Liver (tissue), 9 donors: ENCODE data around the gene ERBB3. TPM values are rescaled to one million over a fixed set of nuclear protein-coding genes. Genes with fewer than 3 reads are reported as not detected.
"Not testable (repeated sequence)": the region's sequence is repeated elsewhere in the genome, so short reads cannot be mapped to it uniquely, and the experiment has no call there.

Experiments used
- DNase-seq: peaks from one replicate; pipeline ENCODE4 v3.0.0-alpha.2; 2017; ENCODE audit warnings: low spot score
- H3K27ac ChIP-seq, 2 donors: one replicate each; pipeline ENCODE4 v1.7.0; 2013; ENCODE audit warnings: inconsistent platforms in 2 of 2, low read length in 2 of 2, control low read depth in 1 of 2, low read depth in 1 of 2, mild to moderate bottlenecking in 1 of 2
- H3K27me3 ChIP-seq, 4 donors: one replicate each; pipeline versions ENCODE4 v1.6.1 to v1.7.0; 2013; ENCODE audit warnings: low read length in 3 of 4, inconsistent platforms in 1 of 4, mild to moderate bottlenecking in 1 of 4, moderate library complexity in 1 of 4; ENCODE audit not compliant: control insufficient read depth in 4 of 4, insufficient read depth in 4 of 4
- H3K36me3 ChIP-seq, 4 donors: one replicate each; pipeline versions ENCODE4 v1.6.1 to v1.7.0; 2013; ENCODE audit warnings: low read length in 3 of 4, mild to moderate bottlenecking in 3 of 4, low read depth in 1 of 4, moderate library complexity in 1 of 4; ENCODE audit not compliant: control insufficient read depth in 4 of 4, insufficient read depth in 3 of 4
- H3K4me1 ChIP-seq, 4 donors: one replicate each; pipeline versions ENCODE4 v1.6.1 to v1.7.0; 2013; ENCODE audit warnings: low read length in 3 of 4, mild to moderate bottlenecking in 3 of 4, moderate library complexity in 1 of 4; ENCODE audit not compliant: control insufficient read depth in 4 of 4, insufficient read depth in 4 of 4
- H3K4me3 ChIP-seq, 3 donors: one replicate each; pipeline versions ENCODE4 v1.6.1 to v1.7.0; 2013; ENCODE audit warnings: low read length in 3 of 3, control low read depth in 1 of 3, low read depth in 1 of 3, mild to moderate bottlenecking in 1 of 3
- H3K9ac ChIP-seq, 2 donors: one replicate each; pipeline ENCODE4 v1.7.0; 2013; ENCODE audit warnings: low read length in 2 of 2, mild to moderate bottlenecking in 2 of 2, moderate library complexity in 2 of 2, control low read depth in 1 of 2, low read depth in 1 of 2
- H3K9me3 ChIP-seq, 4 donors: one replicate each; pipeline versions ENCODE4 v1.6.1 to v1.7.0; 2013; ENCODE audit warnings: low read length in 3 of 4; ENCODE audit not compliant: control insufficient read depth in 4 of 4
- EGR1 ChIP-seq, 2 donors: IDR thresholded peaks; 2 replicates each; pipeline ENCODE4 v1.6.1; 2016 to 2018; ENCODE audit warnings: antibody characterized with exemption in 2 of 2, low read depth in 2 of 2
- FOXA1 ChIP-seq: IDR thresholded peaks from 2 replicates; pipeline ENCODE4 v1.6.1; 2016; ENCODE audit warnings: antibody characterized with exemption
- FOXA2 ChIP-seq: IDR thresholded peaks from 2 replicates; pipeline ENCODE4 v1.6.1; 2016; ENCODE audit warnings: antibody characterized with exemption
- GABPA ChIP-seq, 2 donors: IDR thresholded peaks in 1 of 2; conservative IDR thresholded peaks in 1 of 2; 2 replicates each; pipeline ENCODE4 v1.6.1; 2016; ENCODE audit warnings: antibody characterized with exemption in 2 of 2, mild to moderate bottlenecking in 1 of 2, moderate library complexity in 1 of 2
- HNF4A ChIP-seq, 2 donors: conservative IDR thresholded peaks; 2 replicates each; pipeline ENCODE4 v1.6.1; 2016; ENCODE audit warnings: antibody characterized with exemption in 2 of 2, mild to moderate bottlenecking in 2 of 2
- HNF4G ChIP-seq: IDR thresholded peaks from 2 replicates; pipeline ENCODE4 v1.6.1; 2016; ENCODE audit warnings: antibody characterized with exemption
- JUND ChIP-seq, 2 donors: IDR thresholded peaks; 2 replicates each; pipeline ENCODE4 v1.6.1; 2016; ENCODE audit warnings: antibody characterized with exemption in 2 of 2
- NR2F2 ChIP-seq: IDR thresholded peaks from 2 replicates; pipeline ENCODE4 v1.6.1; 2016; ENCODE audit warnings: antibody characterized with exemption
- RAD21 ChIP-seq, 2 donors: IDR thresholded peaks; 2 replicates each; pipeline ENCODE4 v1.6.1; 2016; ENCODE audit warnings: antibody characterized with exemption in 2 of 2, mild to moderate bottlenecking in 2 of 2
- RXRA ChIP-seq, 2 donors: IDR thresholded peaks; 2 replicates each; pipeline ENCODE4 v1.6.1; 2017 to 2018; ENCODE audit warnings: antibody characterized with exemption in 2 of 2, mild to moderate bottlenecking in 1 of 2
- SP1 ChIP-seq: IDR thresholded peaks from 2 replicates; pipeline ENCODE4 v1.6.1; 2018; ENCODE audit warnings: antibody characterized with exemption, mild to moderate bottlenecking
- TAF1 ChIP-seq: conservative IDR thresholded peaks from 2 replicates; pipeline ENCODE4 v1.6.1; 2016; ENCODE audit warnings: antibody characterized with exemption, mild to moderate bottlenecking
- YY1 ChIP-seq: IDR thresholded peaks from 2 replicates; pipeline ENCODE4 v1.6.1; 2016; ENCODE audit warnings: antibody characterized with exemption, mild to moderate bottlenecking
- WGBS: extraction: QIAGEN DNeasy Blood & Tissue Kit; methylation state at CpG from one replicate; pipeline ENCODE4 v1.1.7; 2013; 5-methylcytosine and 5-hydroxymethylcytosine counted together
- polyA plus RNA-seq, 2 donors: library from polyadenylated mRNA; stranded (reverse) in 1 of 2; unstranded in 1 of 2; fragments of 200-250 nt in 1 of 2; fragments of >200 nt in 1 of 2; fragmentation: Nextera tagmentation in 1 of 2; extraction: Ambion mirVana in 1 of 2; gene quantifications; one replicate each; pipeline versions ENCODE4 v1.2.1 to v1.2.3, GENCODE V29; 2013 to 2015
- total RNA-seq, 2 donors: library from RNA; depleted of rRNA; stranded (reverse); fragments of >200 nt; gene quantifications; one replicate each; pipeline ENCODE4 v1.2.3, GENCODE V29; 2014
- TF ChIP-seq, protein P1 (sequence below): IDR thresholded peaks from 2 replicates; pipeline ENCODE4 v1.6.1; 2016; ENCODE audit warnings: antibody characterized with exemption
- TF ChIP-seq, protein P2 (sequence below): IDR thresholded peaks from 2 replicates; pipeline ENCODE4 v1.6.1; 2016; ENCODE audit warnings: antibody characterized with exemption
- TF ChIP-seq, protein P3 (sequence below): IDR thresholded peaks from 2 replicates; pipeline ENCODE4 v1.6.1; 2016; ENCODE audit warnings: antibody characterized with exemption, mild to moderate bottlenecking
- TF ChIP-seq, protein P4 (sequence below): IDR thresholded peaks from 2 replicates; pipeline ENCODE4 v1.6.1; 2016; ENCODE audit warnings: antibody characterized with exemption
- TF ChIP-seq, protein P5 (sequence below): fragments of 150-350 bp; IDR thresholded peaks from 2 replicates; pipeline ENCODE4 v1.5.1; 2017; ENCODE audit warnings: improper control_type of control experiment, low read depth, low read length; ENCODE audit not compliant: missing input control
- donor health status: healthy.
- donor health status: healthy.
- donor health status: healthy.
- donor health status: healthy.
- donor health status: healthy.

Gene ERBB3
- total and polyA plus RNA-seq, 4 donors: 32.4 to 141 (median 51.6) TPM

DNA sequence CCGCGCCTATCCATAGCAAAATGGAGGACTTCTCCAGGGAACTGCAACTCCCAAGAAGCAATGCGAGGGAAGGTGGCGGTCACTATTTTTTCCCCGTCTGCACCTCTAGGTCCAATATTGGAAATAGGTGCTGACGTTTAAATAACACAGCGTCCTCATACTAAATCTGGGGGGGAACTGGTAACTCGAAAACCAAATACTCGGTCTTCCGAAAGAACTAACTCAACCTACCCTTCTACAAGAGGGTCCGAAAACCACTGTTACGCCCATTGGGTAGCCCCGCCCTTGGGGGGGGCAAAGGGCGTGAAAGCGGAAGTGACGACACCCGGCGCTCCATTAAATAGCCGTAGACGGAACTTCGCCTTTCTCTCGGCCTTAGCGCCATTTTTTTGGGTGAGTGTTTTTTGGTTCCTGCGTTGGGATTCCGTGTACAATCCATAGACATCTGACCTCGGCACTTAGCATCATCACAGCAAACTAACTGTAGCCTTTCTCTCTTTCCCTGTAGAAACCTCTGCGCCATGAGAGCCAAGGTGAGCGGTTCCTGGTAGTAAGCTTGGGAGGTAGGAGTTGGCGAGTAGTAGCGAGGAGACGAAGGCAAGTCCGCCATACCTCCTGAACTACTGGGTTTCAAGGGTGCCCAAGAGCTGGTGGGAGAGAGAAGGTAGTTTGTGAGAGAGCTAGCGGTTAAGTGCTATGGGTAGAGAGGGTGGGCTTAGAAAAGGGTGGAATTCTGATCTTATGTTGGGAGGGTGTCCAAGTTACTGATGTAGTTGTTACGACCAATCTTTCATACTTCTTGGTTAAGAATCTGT is 36.5 kb downstream of the ERBB3 start, which contains the start of gene RPL41:
TSS of gene RPL41 (plus strand) at position 367 of the 815 bp plus-strand sequence.
- peak within 1 kb of the TSS; percentile 49 to 97 (median 95) for H3K4me3 ChIP-seq
- DNase-seq: peak; percentile 98
- H3K27me3 ChIP-seq: no peaks in the 10 kb centered on the region
- peaks cover 22 to 40% (median 30%) of the 10 kb centered on the region in 4 donors for H3K4me1 ChIP-seq
- H3K27ac ChIP-seq: peak within 1 kb of the TSS; percentile 93 to 96
- H3K9me3 ChIP-seq: no peaks in the 10 kb centered on the region
- under 1% methylated on average over 34 of the region's 34 CpGs for WGBS
- peak within 1 kb of the TSS; percentile 69 to 98 for H3K9ac ChIP-seq
- H3K36me3 ChIP-seq: peaks cover 3 to 19% (median 11%) of the 10 kb centered on the region in 4 donors
- TF ChIP-seq YY1 (peak; percentile 98), NR2F2 (peak; percentile 60), SP1 (peak; percentile 69), TAF1 (peak; percentile 92), FOXA1 (peak; percentile 28), HNF4A (conservative IDR thresholded peaks at IDR 0.05) (peak; percentile 52 to 61), RXRA (IDR thresholded peaks at IDR 0.05) (peak; percentile 4 to 35), RAD21 (IDR thresholded peaks at IDR 0.05) (peak in 1 of 2 donors; percentile 33), EGR1 (IDR thresholded peaks at IDR 0.05; ENCODE audit: low read depth in 2 of 2) (peak; percentile 21 to 49), HNF4G (no peak), FOXA2 (no peak), JUND (IDR thresholded peaks at IDR 0.05) (peak; percentile 41 to 55), GABPA (IDR thresholded peaks at IDR 0.05 in 1 of 2, conservative IDR thresholded peaks at IDR 0.05 in 1 of 2) (peak; percentile 96)
- TF ChIP-seq, protein P1, sequence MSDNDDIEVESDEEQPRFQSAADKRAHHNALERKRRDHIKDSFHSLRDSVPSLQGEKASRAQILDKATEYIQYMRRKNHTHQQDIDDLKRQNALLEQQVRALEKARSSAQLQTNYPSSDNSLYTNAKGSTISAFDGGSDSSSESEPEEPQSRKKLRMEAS: peak; percentile 49
- TF ChIP-seq, protein P2, sequence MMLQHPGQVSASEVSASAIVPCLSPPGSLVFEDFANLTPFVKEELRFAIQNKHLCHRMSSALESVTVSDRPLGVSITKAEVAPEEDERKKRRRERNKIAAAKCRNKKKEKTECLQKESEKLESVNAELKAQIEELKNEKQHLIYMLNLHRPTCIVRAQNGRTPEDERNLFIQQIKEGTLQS: peak; percentile 66
- TF ChIP-seq, protein P3, sequence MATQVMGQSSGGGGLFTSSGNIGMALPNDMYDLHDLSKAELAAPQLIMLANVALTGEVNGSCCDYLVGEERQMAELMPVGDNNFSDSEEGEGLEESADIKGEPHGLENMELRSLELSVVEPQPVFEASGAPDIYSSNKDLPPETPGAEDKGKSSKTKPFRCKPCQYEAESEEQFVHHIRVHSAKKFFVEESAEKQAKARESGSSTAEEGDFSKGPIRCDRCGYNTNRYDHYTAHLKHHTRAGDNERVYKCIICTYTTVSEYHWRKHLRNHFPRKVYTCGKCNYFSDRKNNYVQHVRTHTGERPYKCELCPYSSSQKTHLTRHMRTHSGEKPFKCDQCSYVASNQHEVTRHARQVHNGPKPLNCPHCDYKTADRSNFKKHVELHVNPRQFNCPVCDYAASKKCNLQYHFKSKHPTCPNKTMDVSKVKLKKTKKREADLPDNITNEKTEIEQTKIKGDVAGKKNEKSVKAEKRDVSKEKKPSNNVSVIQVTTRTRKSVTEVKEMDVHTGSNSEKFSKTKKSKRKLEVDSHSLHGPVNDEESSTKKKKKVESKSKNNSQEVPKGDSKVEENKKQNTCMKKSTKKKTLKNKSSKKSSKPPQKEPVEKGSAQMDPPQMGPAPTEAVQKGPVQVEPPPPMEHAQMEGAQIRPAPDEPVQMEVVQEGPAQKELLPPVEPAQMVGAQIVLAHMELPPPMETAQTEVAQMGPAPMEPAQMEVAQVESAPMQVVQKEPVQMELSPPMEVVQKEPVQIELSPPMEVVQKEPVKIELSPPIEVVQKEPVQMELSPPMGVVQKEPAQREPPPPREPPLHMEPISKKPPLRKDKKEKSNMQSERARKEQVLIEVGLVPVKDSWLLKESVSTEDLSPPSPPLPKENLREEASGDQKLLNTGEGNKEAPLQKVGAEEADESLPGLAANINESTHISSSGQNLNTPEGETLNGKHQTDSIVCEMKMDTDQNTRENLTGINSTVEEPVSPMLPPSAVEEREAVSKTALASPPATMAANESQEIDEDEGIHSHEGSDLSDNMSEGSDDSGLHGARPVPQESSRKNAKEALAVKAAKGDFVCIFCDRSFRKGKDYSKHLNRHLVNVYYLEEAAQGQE: peak; percentile 95
- TF ChIP-seq, protein P4, sequence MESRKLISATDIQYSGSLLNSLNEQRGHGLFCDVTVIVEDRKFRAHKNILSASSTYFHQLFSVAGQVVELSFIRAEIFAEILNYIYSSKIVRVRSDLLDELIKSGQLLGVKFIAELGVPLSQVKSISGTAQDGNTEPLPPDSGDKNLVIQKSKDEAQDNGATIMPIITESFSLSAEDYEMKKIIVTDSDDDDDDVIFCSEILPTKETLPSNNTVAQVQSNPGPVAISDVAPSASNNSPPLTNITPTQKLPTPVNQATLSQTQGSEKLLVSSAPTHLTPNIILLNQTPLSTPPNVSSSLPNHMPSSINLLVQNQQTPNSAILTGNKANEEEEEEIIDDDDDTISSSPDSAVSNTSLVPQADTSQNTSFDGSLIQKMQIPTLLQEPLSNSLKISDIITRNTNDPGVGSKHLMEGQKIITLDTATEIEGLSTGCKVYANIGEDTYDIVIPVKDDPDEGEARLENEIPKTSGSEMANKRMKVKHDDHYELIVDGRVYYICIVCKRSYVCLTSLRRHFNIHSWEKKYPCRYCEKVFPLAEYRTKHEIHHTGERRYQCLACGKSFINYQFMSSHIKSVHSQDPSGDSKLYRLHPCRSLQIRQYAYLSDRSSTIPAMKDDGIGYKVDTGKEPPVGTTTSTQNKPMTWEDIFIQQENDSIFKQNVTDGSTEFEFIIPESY: peak; percentile 49
- TF ChIP-seq, protein P5, sequence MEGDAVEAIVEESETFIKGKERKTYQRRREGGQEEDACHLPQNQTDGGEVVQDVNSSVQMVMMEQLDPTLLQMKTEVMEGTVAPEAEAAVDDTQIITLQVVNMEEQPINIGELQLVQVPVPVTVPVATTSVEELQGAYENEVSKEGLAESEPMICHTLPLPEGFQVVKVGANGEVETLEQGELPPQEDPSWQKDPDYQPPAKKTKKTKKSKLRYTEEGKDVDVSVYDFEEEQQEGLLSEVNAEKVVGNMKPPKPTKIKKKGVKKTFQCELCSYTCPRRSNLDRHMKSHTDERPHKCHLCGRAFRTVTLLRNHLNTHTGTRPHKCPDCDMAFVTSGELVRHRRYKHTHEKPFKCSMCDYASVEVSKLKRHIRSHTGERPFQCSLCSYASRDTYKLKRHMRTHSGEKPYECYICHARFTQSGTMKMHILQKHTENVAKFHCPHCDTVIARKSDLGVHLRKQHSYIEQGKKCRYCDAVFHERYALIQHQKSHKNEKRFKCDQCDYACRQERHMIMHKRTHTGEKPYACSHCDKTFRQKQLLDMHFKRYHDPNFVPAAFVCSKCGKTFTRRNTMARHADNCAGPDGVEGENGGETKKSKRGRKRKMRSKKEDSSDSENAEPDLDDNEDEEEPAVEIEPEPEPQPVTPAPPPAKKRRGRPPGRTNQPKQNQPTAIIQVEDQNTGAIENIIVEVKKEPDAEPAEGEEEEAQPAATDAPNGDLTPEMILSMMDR: no peak

DNA sequence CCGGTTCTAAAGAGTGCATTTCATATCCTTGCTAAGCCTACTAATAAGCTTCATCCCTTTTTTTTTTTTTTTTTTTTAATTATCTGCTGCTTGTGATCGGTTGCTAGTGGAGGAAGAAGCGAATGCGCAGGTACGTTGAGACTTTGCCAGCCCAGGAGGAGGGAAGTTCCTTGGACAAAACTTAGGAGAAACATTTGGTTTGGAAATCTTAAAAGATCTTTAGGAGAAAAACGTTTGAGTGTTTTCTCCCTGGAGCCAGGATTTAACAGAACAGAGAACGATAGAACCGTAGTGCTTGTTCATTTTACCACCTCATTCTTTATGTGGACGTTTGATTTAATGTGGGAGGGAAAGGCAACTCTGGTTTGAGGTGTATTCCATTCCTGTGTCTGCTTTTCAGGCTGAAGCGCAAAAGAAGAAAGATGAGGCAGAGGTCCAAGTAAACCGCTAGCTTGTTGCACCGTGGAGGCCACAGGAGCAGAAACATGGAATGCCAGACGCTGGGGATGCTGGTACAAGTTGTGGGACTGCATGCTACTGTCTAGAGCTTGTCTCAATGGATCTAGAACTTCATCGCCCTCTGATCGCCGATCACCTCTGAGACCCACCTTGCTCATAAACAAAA is 37.2 kb downstream of the ERBB3 start:
- Histone ChIP-seq H3K4me1 (peaks cover 29 to 47% (median 37%) of the 10 kb centered on the region in 4 donors), H3K9ac (peak overlapping the region; percentile 69 to 98), H3K36me3 (peaks cover 0 to 13% (median 6%) of the 10 kb centered on the region in 4 donors), H3K27ac (peak overlapping the region; percentile 93 to 96), H3K4me3 (peak overlapping the region; percentile 49 to 97 (median 95))
- H3K9me3 ChIP-seq, DNase-seq, H3K27me3 ChIP-seq: not testable (repeated sequence)
- WGBS: 3% methylated on average over 12 of the region's 16 CpGs
